Skeletal muscle tissue (tissue), 4 donors: ENCODE results near the gene PLIN3. TPM values are rescaled to one million over a fixed set of nuclear protein-coding genes. Genes with fewer than 3 reads are reported as not detected.
"Not testable (repeated sequence)": the region's sequence is repeated elsewhere in the genome, so short reads cannot be mapped to it uniquely, and the experiment has no call there.

Experiments used
- H3K27ac ChIP-seq: one replicate; pipeline ENCODE4 v1.7.0; 2013; ENCODE audit warnings: mild to moderate bottlenecking, low read depth, low read length, inconsistent platforms
- H3K27me3 ChIP-seq, 3 donors: one replicate each; pipeline ENCODE4 v1.7.0; 2013; ENCODE audit warnings: low read length in 3 of 3; ENCODE audit not compliant: control insufficient read depth in 3 of 3, insufficient read depth in 3 of 3
- H3K36me3 ChIP-seq, 3 donors: one replicate each; pipeline ENCODE4 v1.7.0; 2013; ENCODE audit warnings: low read length in 3 of 3; ENCODE audit not compliant: control insufficient read depth in 3 of 3, insufficient read depth in 3 of 3
- H3K4me1 ChIP-seq, 3 donors: one replicate each; pipeline ENCODE4 v1.7.0; 2013; ENCODE audit warnings: low read length in 3 of 3, mild to moderate bottlenecking in 3 of 3; ENCODE audit not compliant: control insufficient read depth in 3 of 3, insufficient read depth in 3 of 3
- H3K4me3 ChIP-seq, 3 donors: one replicate each; pipeline ENCODE4 v1.7.0; 2013; ENCODE audit warnings: low read length in 3 of 3
- H3K9ac ChIP-seq, 3 donors: one replicate each; pipeline ENCODE4 v1.7.0; 2013; ENCODE audit warnings: low read length in 3 of 3, mild to moderate bottlenecking in 3 of 3, moderate library complexity in 2 of 3, low read depth in 1 of 3
- H3K9me3 ChIP-seq, 3 donors: one replicate each; pipeline ENCODE4 v1.7.0; 2013; ENCODE audit warnings: low read length in 3 of 3; ENCODE audit not compliant: control insufficient read depth in 3 of 3
- total RNA-seq: library from RNA; depleted of rRNA; stranded (reverse); fragments of >200 nt; gene quantifications from one replicate; pipeline ENCODE4 v1.2.3, GENCODE V29; 2014
- donor health status: Osteomylitis.

PLIN3 gene
- total RNA-seq, 1 donor from 2014 or later, result 55.3 TPM

DNA sequence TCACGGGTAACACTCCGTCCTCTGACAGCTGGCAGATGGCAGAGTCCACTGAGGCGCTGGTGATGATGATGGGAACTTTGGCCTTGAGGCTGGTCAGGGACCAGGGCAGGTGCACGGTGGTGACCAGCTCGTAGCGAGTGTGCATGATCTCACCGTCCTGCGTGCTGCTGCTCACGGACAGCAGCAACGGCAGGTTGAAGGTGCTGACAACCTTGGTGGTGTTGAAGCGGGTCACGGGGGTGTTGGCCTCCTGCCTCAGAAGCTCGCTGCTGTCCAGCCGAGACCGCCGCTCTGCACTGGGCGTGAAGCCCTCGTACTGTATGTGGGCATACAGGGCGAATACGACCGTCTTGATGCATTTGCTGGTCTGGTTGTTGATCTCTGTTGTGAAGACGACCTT is 23.6 kb upstream of the PLIN3 start:
- no peak overlapping the region for H3K27ac ChIP-seq
- peaks cover 0 to 5% (median 0%) of the 10 kb centered on the region in 3 donors for H3K27me3 ChIP-seq
- peaks cover 2 to 3% (median 3%) of the 10 kb centered on the region in 3 donors for H3K4me1 ChIP-seq
- H3K36me3 ChIP-seq, result no peaks in the 10 kb centered on the region
- H3K4me3 ChIP-seq, result no peak overlapping the region
- no peak overlapping the region for H3K9ac ChIP-seq
- no peaks in the 10 kb centered on the region for H3K9me3 ChIP-seq

DNA sequence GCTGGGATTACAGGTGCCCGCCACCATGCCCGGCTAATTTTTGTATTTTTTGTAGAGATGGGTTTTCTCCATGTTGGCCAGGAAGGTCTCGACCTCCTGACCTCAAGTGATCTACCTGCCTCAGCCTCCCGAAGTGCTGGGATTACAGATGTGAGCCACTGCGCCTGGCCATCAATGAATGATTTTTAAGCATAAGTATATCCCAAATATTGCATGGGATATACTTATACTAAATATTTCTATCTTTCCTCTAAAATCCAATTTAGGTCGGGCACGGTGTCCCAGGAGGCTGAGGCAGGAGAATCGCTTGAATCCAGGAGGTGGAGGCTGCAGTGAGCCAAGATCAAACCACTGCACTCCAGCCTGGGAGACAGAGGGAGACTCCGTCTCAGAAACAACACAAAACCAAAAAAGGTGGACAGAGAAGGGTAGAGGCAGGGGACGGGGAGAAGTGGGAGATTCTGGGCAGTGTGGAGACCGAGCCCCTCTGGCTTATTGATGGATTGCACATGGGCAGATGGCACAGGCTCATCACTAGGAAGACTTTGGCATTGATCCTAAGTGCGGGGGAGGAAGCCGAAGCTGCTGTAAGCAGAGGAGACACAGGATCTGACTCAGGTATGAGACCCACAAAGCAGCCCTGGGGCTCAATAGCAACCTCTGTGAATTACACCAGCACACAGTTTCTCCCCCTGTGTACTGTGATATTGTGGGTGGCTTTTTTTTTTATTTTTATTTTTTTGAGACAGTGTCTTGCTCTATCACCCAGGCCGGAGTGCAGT is 21.8 kb upstream of the PLIN3 start:
- H3K36me3 ChIP-seq, result no peaks in the 10 kb centered on the region
- no peak overlapping the region for H3K9ac ChIP-seq
- no peak overlapping the region for H3K27ac ChIP-seq
- H3K4me3 ChIP-seq, result no peak overlapping the region
- H3K4me1 ChIP-seq, result no peaks in the 10 kb centered on the region
- H3K9me3 ChIP-seq, result no peaks in the 10 kb centered on the region
- H3K27me3 ChIP-seq, result peaks cover 0 to 5% (median 0%) of the 10 kb centered on the region in 3 donors

DNA sequence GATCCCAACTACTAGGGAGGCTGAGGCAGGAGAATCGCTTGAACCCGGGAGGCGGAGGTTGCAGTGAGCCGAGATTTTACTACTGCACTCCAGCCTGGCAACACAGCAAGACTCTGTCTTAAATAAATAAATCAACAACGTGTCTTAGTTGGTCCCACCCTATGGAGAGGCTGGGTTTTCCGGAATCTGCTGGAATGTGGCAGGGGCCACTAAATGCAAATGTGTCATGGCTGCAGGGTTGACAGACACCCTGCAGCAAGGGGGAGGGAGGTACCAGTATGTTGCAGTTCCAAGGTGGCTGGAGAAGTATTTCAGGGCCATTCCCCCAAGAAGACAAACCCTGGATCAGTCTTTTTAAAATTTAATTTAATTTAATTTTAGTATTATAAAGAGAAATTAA is 20.3 kb upstream of the PLIN3 start:
- H3K27me3 ChIP-seq, H3K9ac ChIP-seq, H3K9me3 ChIP-seq, H3K27ac ChIP-seq, H3K4me1 ChIP-seq, H3K36me3 ChIP-seq, H3K4me3 ChIP-seq: not testable (repeated sequence)

DNA sequence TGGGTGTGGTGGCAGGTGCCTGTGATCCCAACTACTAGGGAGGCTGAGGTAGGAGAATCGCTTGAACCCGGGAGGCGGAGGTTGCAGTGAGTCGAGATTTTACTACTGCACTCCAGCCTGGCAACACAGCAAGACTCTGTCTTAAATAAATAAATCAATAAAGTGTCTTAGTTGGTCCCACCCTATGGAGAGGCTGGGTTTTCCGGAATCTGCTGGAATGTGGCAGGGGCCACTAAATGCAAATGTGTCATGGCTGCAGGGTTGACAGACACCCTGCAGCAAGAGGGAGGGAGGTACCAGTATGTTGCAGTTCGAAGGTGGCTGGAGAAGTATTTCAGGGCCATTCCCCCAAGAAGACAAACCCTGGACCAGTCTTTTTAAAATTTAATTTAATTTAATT is 17.5 kb upstream of the PLIN3 start:
- not testable (repeated sequence) for H3K27ac ChIP-seq, H3K27me3 ChIP-seq, H3K9ac ChIP-seq, H3K4me1 ChIP-seq, H3K4me3 ChIP-seq, H3K36me3 ChIP-seq, H3K9me3 ChIP-seq

DNA sequence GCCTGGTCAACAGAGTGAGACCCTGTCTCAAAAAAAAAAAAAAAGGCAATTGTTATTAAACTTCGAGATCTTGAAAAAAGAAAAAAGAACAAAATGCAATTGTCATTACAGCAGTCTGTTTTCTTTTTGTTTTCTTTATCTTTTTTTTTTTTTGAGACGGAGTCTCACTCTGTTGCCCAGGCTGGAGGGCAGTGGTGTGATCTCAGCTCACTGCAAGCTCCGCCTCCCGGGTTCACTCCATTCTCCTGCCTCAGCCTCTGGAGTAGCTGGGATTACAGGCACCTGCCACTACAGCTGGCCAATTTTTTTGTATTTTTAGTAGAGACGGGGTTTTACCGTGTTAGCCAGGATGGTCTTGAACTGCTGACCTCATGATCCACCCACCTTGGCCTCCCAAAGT is 15.4 kb upstream of the PLIN3 start:
- not testable (repeated sequence) for H3K36me3 ChIP-seq, H3K9me3 ChIP-seq, H3K27ac ChIP-seq, H3K27me3 ChIP-seq, H3K9ac ChIP-seq, H3K4me3 ChIP-seq
- H3K4me1 ChIP-seq, result peaks cover 15 to 17% (median 16%) of the 10 kb centered on the region in 3 donors

DNA sequence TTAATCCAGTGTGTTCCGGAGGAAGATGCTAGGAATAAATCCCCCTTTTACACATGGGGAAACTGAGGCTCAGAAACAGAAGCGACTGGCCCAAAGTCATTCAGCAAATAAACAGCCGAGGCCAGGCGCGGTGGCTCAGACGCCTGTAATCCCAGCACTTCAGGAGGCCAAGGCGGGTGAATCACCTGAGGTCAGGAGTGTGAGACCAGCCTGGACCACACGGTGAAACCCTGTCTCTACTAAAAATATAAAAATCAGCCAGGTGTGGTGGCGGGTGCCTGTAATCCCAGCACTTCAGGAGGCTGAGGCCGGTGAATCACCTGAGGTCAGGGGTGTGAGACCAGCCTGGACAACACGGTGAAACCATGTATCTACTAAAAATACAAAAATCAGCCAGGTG is 11.6 kb upstream of the PLIN3 start:
- H3K36me3 ChIP-seq, result no peaks in the 10 kb centered on the region
- H3K9ac ChIP-seq, result peak overlapping the region; percentile 57 to 77 (median 71)
- peaks cover 19 to 24% (median 21%) of the 10 kb centered on the region in 3 donors for H3K4me1 ChIP-seq
- H3K9me3 ChIP-seq, result no peaks in the 10 kb centered on the region
- H3K27me3 ChIP-seq, result peaks cover 0 to 5% (median 0%) of the 10 kb centered on the region in 3 donors
- H3K4me3 ChIP-seq, result peak overlapping the region in 2 of 3 donors; percentile 52 to 56
- H3K27ac ChIP-seq, result peak overlapping the region; percentile 93

DNA sequence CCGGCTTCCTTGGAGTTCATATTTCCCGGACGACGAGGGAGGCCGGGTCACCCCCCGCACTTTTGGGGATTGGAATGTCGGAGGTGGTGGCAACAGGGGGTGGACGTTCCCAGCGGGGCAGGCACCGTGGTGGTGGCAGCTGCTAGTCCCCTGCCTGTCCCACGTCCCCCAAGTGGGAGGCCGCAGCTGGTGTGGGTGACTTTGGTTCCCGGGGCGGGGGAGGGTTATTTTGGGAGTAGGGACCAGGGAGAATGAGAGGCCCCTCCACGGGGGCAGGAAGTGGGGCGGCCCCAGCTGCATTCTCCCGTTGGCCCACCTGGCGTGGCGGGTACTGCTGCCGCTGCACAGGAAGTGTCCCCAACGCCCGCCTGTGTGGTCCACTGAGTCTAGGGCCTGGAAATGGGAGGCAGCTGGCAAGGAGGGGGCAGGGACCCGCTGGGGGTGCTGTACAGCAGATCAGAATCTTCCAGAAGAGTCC is 11.1 kb upstream of the PLIN3 start:
- Histone ChIP-seq H3K4me3 (peak overlapping the region in 2 of 3 donors; percentile 52 to 56), H3K27me3 (peaks cover 0 to 5% (median 0%) of the 10 kb centered on the region in 3 donors), H3K27ac (peak overlapping the region; percentile 93), H3K36me3 (no peaks in the 10 kb centered on the region), H3K9me3 (no peaks in the 10 kb centered on the region), H3K9ac (peak overlapping the region; percentile 57 to 77 (median 71)), H3K4me1 (peaks cover 19 to 24% (median 21%) of the 10 kb centered on the region in 3 donors)

DNA sequence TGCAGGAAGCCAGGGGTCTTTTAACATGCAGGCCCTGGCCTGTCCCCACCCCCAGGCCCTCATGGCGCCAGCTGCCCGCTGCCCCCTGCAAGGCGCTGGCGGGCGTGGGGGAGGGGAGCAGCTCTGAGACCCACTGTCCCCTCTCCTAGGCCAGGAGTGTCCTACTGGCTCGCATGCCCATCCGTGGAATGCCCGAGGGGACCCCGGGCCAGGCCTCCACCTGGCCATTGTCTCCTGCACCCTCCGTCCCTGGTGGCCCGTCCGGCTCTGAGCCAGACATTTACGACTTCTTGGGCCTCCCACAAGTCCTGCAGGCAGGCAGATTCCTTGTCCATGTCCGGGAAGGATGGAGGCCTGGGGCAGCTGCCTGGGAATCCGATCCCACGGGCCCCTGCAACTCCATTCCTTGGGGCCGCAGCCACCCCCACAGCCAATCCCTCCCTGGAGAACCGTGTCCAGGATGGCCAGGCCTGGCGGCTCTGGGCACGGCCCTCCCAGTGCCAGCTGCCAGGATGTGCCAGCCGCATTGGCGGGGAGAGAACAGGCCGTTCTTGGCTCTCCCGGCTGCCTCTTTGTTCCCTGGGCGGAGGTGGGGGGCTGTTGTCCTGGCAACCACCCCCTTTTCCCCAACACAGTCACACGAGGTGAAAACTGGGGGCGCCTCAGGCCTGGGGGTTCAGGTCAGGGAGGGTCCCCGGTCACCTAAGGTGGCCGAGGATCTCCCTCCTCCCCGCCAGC is 10.5 kb upstream of the PLIN3 start:
- H3K27me3 ChIP-seq, result peaks cover 0 to 5% (median 0%) of the 10 kb centered on the region in 3 donors
- H3K9me3 ChIP-seq, result no peaks in the 10 kb centered on the region
- H3K36me3 ChIP-seq, result no peaks in the 10 kb centered on the region
- peak overlapping the region in 2 of 3 donors; percentile 52 to 56 for H3K4me3 ChIP-seq
- peak overlapping the region; percentile 57 to 77 (median 71) for H3K9ac ChIP-seq
- H3K4me1 ChIP-seq, result peaks cover 19 to 24% (median 21%) of the 10 kb centered on the region in 3 donors
- H3K27ac ChIP-seq, result peak overlapping the region; percentile 93

DNA sequence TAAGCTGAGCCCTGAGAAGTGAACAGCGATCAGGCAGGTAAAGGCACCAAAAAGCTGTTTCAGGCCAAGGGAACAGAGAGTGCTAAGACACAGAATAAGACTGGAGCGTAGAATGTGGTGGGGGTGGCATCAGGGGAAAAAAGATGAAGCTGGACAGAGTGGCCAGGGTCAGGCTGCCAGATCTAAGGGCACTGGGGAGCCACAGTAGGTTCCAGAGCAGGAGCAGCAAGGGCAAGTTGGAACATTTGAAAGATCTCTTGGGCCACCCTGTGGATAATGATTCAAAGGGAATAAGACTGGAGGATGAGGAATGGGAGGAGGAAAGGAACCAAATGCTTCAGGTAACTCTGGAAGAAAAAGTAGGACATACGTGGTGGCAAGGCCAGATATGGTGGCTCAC is 6.5 kb upstream of the PLIN3 start:
- H3K9me3 ChIP-seq, result no peaks in the 10 kb centered on the region
- H3K27ac ChIP-seq, result no peak overlapping the region
- no peak overlapping the region for H3K4me3 ChIP-seq
- H3K27me3 ChIP-seq, result peaks cover 0 to 5% (median 0%) of the 10 kb centered on the region in 3 donors
- H3K9ac ChIP-seq, result no peak overlapping the region
- peaks cover 12 to 15% (median 12%) of the 10 kb centered on the region in 3 donors for H3K4me1 ChIP-seq
- H3K36me3 ChIP-seq, result no peaks in the 10 kb centered on the region

DNA sequence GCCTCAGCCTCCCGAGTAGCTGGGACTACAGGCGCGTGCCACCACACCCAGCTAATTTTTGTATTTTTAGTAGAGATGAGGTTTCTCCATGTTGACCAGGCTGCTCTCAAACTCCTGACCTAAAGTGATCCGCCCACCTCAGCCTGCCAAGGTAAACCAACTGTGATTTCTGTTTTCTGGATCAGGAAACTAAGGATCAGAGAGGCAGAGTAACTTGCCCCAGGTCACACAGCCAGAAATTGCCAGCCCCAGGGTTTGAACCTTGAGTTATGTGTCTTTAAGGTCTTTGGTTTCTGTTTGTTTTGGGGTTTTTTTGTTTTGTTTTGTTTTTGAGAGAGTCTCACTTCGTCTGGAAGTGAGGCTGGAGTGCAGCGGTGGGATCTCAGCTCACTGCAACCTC is 4.2 kb upstream of the PLIN3 start:
- Histone ChIP-seq H3K9ac (no peak overlapping the region), H3K9me3 (no peaks in the 10 kb centered on the region), H3K4me3 (no peak overlapping the region)

More for the DNA sequence above, 4.2 kb upstream of the PLIN3 start:
- H3K4me1 ChIP-seq, result peaks cover 6 to 7% (median 7%) of the 10 kb centered on the region in 3 donors
- H3K27ac ChIP-seq, result no peak overlapping the region
- H3K27me3 ChIP-seq, result no peaks in the 10 kb centered on the region
- no peaks in the 10 kb centered on the region for H3K36me3 ChIP-seq
